Astrocyte (in vitro differentiated cells and primary cell): Measurements from ENCODE around the gene CEP350. TPM values are rescaled to one million over a fixed set of nuclear protein-coding genes. Genes with fewer than 3 reads are reported as not detected.
A peak's percentile ranks its signal among the peaks of the same experiment; 100 is the strongest.

ENCODE experiments used
- DNase-seq: peaks from one replicate; pipeline ENCODE4 v3.0.0-alpha.2; 2010; ENCODE audit warnings: low read depth
- FAIRE-seq: peaks from 2 replicates; lab custom pipeline; 2011; peaks lifted over from hg19 to GRCh38; lab: Jason Lieb, UNC
- H2AFZ ChIP-seq: 2 replicates; pipeline ENCODE4 v1.6.0; 2012; ENCODE audit warnings: low read depth, low read length, inconsistent platforms
- H3K27ac ChIP-seq: 2 replicates; pipeline ENCODE4 v1.5.1; 2011; ENCODE audit warnings: low read depth, low read length, inconsistent platforms
- H3K27me3 ChIP-seq: 2 replicates; pipeline ENCODE4 v1.6.0; 2011; ENCODE audit warnings: low read length, inconsistent platforms; ENCODE audit not compliant: insufficient read depth
- H3K36me3 ChIP-seq: 2 replicates; pipeline ENCODE4 v1.5.1; 2011; ENCODE audit warnings: low read length, inconsistent platforms; ENCODE audit not compliant: insufficient read depth
- H3K4me1 ChIP-seq: 2 replicates; pipeline ENCODE4 v1.5.1; 2011; ENCODE audit warnings: low read length, inconsistent platforms; ENCODE audit not compliant: insufficient read depth
- H3K4me2 ChIP-seq: 2 replicates; pipeline ENCODE4 v1.6.0; 2012; ENCODE audit warnings: low read length, inconsistent platforms
- H3K4me3 ChIP-seq: 2 replicates; pipeline ENCODE4 v1.5.1; 2011; ENCODE audit warnings: low read depth, mild to moderate bottlenecking, low read length, inconsistent platforms; ENCODE audit not compliant: insufficient read depth
- H3K79me2 ChIP-seq: 2 replicates; pipeline ENCODE4 v1.6.0; 2012; ENCODE audit warnings: mild to moderate bottlenecking, low read length, inconsistent platforms; ENCODE audit not compliant: insufficient read depth
- H3K9ac ChIP-seq: 2 replicates; pipeline ENCODE4 v1.6.0; 2012; ENCODE audit warnings: mild to moderate bottlenecking, low read length, inconsistent platforms
- H3K9me3 ChIP-seq: 2 replicates; pipeline ENCODE4 v1.5.1; 2012; ENCODE audit warnings: low read depth, mild to moderate bottlenecking, low read length, inconsistent platforms; ENCODE audit not compliant: insufficient read depth
- H4K20me1 ChIP-seq: 2 replicates; pipeline ENCODE4 v1.6.0; 2012; ENCODE audit warnings: low read length, inconsistent platforms; ENCODE audit not compliant: insufficient read depth
- H3K27ac Mint-ChIP-seq: one replicate; pipeline ENCODE4 v1.8.0; 2021; ENCODE audit warnings: mild to moderate bottlenecking, mixed read lengths; ENCODE audit not compliant: unreplicated experiment
- H3K27me3 Mint-ChIP-seq: one replicate; pipeline ENCODE4 v1.8.0; 2021; ENCODE audit warnings: low read depth, mixed read lengths; ENCODE audit not compliant: unreplicated experiment
- H3K36me3 Mint-ChIP-seq: one replicate; pipeline ENCODE4 v1.8.0; 2021; ENCODE audit warnings: low read depth, mixed read lengths; ENCODE audit not compliant: unreplicated experiment
- H3K4me1 Mint-ChIP-seq: one replicate; pipeline ENCODE4 v1.8.0; 2021; ENCODE audit warnings: low read depth, mixed read lengths; ENCODE audit not compliant: unreplicated experiment
- H3K4me3 Mint-ChIP-seq: one replicate; pipeline ENCODE4 v1.8.0; 2021; ENCODE audit warnings: mild to moderate bottlenecking, moderate library complexity, mixed read lengths; ENCODE audit not compliant: unreplicated experiment
- H3K9me3 Mint-ChIP-seq: one replicate; pipeline ENCODE4 v1.8.0; 2021; ENCODE audit warnings: mild to moderate bottlenecking, mixed read lengths; ENCODE audit not compliant: unreplicated experiment
- EZH2 ChIP-seq: IDR thresholded peaks from 2 replicates; pipeline ENCODE4 v1.6.1; 2012; ENCODE audit warnings: mild to moderate bottlenecking, low read length, inconsistent platforms; ENCODE audit not compliant: insufficient read depth
- total RNA-seq: library from RNA; stranded (reverse); gene quantifications from 2 replicates; pipeline ENCODE4 v1.2.1, GENCODE V29; 2021
- TF ChIP-seq, protein P1 (sequence below): IDR thresholded peaks from 2 replicates; pipeline ENCODE4 v1.5.1; 2011; ENCODE audit warnings: low read depth, mild to moderate bottlenecking, inconsistent platforms, low read length, moderate library complexity; ENCODE audit not compliant: insufficient read depth

CEP350 gene
- total RNA-seq, 1 donor from 2014 or later = 29.2 TPM

DNA sequence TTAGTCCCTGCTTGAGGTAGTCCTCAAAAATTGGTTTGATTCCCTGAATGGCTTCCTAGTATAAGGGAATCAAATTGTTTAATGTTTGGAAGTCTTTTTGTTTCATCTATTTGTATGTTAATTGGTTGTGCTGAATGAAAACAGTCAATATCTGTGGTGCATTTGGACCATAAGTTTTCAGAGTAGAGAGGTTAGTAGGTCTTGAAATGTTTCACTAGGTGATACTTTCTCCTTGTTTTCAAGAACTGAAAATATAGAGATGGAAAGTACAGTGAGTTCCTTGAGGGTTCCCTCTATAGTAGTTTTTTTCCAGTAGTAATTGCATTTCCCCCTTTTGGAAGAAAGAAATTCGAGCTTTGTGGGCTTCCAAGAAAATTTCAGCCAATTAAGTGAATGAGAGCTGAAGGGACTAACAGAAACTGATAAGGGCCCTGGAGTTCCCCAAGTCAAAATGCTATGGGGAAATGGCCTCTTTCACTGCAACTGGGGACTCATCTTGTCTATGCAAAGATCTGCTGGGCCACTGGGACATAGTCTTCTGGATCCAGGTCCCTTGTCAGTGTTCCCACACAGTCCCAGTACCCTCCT lies 18.6 kb upstream of the CEP350 start:
- Histone ChIP-seq H3K4me2 (no peak overlapping the region), H4K20me1 (no peaks in the 10 kb centered on the region), H3K9me3 (no peaks in the 10 kb centered on the region), H3K27ac (no peak overlapping the region), H3K4me1 (peaks cover under 1% of the 10 kb centered on the region), H3K79me2 (no peaks in the 10 kb centered on the region), H2AFZ (no peak overlapping the region), H3K27me3 (peaks cover 2% of the 10 kb centered on the region), H3K9ac (no peak overlapping the region), H3K4me3 (no peak overlapping the region), H3K36me3 (no peaks in the 10 kb centered on the region)
- no peak for DNase-seq
- no peaks in the 10 kb centered on the region for H3K9me3 Mint-ChIP-seq
- H3K4me1 Mint-ChIP-seq = no peaks in the 10 kb centered on the region
- H3K27me3 Mint-ChIP-seq = no peaks in the 10 kb centered on the region
- no peaks in the 10 kb centered on the region for H3K36me3 Mint-ChIP-seq
- no peak overlapping the region for H3K27ac Mint-ChIP-seq
- FAIRE-seq = no peak
- no peak overlapping the region for H3K4me3 Mint-ChIP-seq
- no peak for TF ChIP-seq EZH2
- TF ChIP-seq, protein P1, sequence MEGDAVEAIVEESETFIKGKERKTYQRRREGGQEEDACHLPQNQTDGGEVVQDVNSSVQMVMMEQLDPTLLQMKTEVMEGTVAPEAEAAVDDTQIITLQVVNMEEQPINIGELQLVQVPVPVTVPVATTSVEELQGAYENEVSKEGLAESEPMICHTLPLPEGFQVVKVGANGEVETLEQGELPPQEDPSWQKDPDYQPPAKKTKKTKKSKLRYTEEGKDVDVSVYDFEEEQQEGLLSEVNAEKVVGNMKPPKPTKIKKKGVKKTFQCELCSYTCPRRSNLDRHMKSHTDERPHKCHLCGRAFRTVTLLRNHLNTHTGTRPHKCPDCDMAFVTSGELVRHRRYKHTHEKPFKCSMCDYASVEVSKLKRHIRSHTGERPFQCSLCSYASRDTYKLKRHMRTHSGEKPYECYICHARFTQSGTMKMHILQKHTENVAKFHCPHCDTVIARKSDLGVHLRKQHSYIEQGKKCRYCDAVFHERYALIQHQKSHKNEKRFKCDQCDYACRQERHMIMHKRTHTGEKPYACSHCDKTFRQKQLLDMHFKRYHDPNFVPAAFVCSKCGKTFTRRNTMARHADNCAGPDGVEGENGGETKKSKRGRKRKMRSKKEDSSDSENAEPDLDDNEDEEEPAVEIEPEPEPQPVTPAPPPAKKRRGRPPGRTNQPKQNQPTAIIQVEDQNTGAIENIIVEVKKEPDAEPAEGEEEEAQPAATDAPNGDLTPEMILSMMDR = no peak

- Mint-ChIP-seq H3K9me3 (no peaks in the 10 kb centered on the region), H3K4me3 (no peak overlapping the region), H3K27ac (no peak overlapping the region), H3K27me3 (no peaks in the 10 kb centered on the region), H3K4me1 (no peaks in the 10 kb centered on the region), H3K36me3 (no peaks in the 10 kb centered on the region)
- H3K79me2 ChIP-seq = no peaks in the 10 kb centered on the region
- no peak overlapping the region for H3K27ac ChIP-seq
- no peaks in the 10 kb centered on the region for H3K9me3 ChIP-seq
- TF ChIP-seq EZH2 = no peak
- TF ChIP-seq, protein P1 = no peak
- DNase-seq (no peak), FAIRE-seq (no peak)
- H4K20me1 ChIP-seq = no peaks in the 10 kb centered on the region
- H3K36me3 ChIP-seq = no peaks in the 10 kb centered on the region
- no peaks in the 10 kb centered on the region for H3K4me1 ChIP-seq
- no peak overlapping the region for H2AFZ ChIP-seq
- no peak overlapping the region for H3K4me2 ChIP-seq
- peaks cover 2% of the 10 kb centered on the region for H3K27me3 ChIP-seq
- no peak overlapping the region for H3K9ac ChIP-seq
- no peak overlapping the region for H3K4me3 ChIP-seq
Observed at GRCh38 chr1:179937668-179938254, 16.8 kb upstream of the CEP350 start.

DNA sequence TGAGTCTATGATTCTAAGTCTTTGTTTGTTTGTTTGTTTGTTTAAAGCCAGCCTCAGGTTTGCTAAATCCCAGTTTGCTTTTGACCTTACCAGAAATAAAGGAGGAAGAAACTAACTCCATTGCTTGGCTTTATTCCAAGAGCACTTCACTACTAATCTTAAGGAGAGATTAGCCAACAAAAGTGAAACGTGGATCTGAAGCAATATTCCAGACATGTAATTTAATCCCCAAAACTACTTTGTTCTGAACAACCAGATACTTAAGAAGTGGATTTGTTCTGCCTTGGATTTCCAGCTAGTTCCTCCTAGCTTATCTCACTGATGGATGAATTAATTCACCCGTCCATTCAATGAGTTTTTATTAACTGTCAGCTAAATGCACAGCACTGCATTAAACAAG lies 15.9 kb upstream of the CEP350 start:
- DNase-seq (peak; percentile 8), FAIRE-seq (no peak)
- no peaks in the 10 kb centered on the region for H3K4me1 ChIP-seq
- H3K27me3 Mint-ChIP-seq = no peaks in the 10 kb centered on the region
- no peaks in the 10 kb centered on the region for H3K9me3 Mint-ChIP-seq
- H3K36me3 Mint-ChIP-seq = no peaks in the 10 kb centered on the region
- no peaks in the 10 kb centered on the region for H3K36me3 ChIP-seq
- no peaks in the 10 kb centered on the region for H3K9me3 ChIP-seq
- no peak for TF ChIP-seq EZH2
- TF ChIP-seq, protein P1 = no peak
- H3K4me1 Mint-ChIP-seq = no peaks in the 10 kb centered on the region
- no peak overlapping the region for H3K4me3 Mint-ChIP-seq
- H3K4me2 ChIP-seq = no peak overlapping the region
- H3K27ac Mint-ChIP-seq = no peak overlapping the region
- H3K9ac ChIP-seq = no peak overlapping the region
- H4K20me1 ChIP-seq = no peaks in the 10 kb centered on the region
- H3K79me2 ChIP-seq = no peaks in the 10 kb centered on the region
- no peak overlapping the region for H3K27ac ChIP-seq
- H2AFZ ChIP-seq = no peak overlapping the region
- H3K4me3 ChIP-seq = no peak overlapping the region
- peaks cover 2% of the 10 kb centered on the region for H3K27me3 ChIP-seq
